ENCODE measurements around the gene CCDC27. TPM values are rescaled to one million over a fixed set of nuclear protein-coding genes. Genes with fewer than 3 reads are reported as not detected.

Gene CCDC27
- total RNA-seq, 1 experiment from 2014 or later, result not detected

- no peak for DNase-seq
- ChIA-PET POLR2A (no interaction called here), CTCF (no interaction called here)
- H3K36me3 ChIP-seq (ENCODE audit: control insufficient read depth, insufficient read depth, low read length), result no peaks in the 10 kb centered on the region
- Mint-ChIP-seq H3K4me3 (ENCODE audit: unreplicated experiment) (no peak overlapping the region), H3K36me3 (ENCODE audit: insufficient read depth, unreplicated experiment) (no peaks in the 10 kb centered on the region), H3K27me3 (ENCODE audit: insufficient read depth, unreplicated experiment) (peaks cover 26% of the 10 kb centered on the region), H3K9me3 (ENCODE audit: unreplicated experiment) (peaks cover 7% of the 10 kb centered on the region), H3K27ac (ENCODE audit: unreplicated experiment) (no peak overlapping the region), H3K4me1 (ENCODE audit: low read depth, unreplicated experiment) (peaks cover 6% of the 10 kb centered on the region)
- no peaks in the 10 kb centered on the region for H3K9me3 ChIP-seq
- no TSS peak for BruUV-seq (replicated peaks)
- intact Hi-C loops (cut with micrococcal nuclease; ENCODE audit: unreplicated experiment), result no loop called here
- no peak for TF ChIP-seq CTCF (IDR thresholded peaks at IDR 0.05; ENCODE audit: insufficient read depth in 1 of 2, low read depth in 1 of 2, low read length in 1 of 2, severe bottlenecking in 1 of 2, unreplicated experiment in 1 of 2)
- no peaks in the 10 kb centered on the region; the same call in 1 of the 2 replicates for H3K27me3 ChIP-seq (replicated peaks; ENCODE audit: control insufficient read depth, insufficient read depth, low read length)
- no peak overlapping the region for H3K4me3 ChIP-seq (ENCODE audit: low read depth, low read length)
- H3K4me1 ChIP-seq, result no peaks in the 10 kb centered on the region
These were observed 9.2 kb downstream of the CCDC27 start for GRCh38 chr1:3761296-3762010.

DNA sequence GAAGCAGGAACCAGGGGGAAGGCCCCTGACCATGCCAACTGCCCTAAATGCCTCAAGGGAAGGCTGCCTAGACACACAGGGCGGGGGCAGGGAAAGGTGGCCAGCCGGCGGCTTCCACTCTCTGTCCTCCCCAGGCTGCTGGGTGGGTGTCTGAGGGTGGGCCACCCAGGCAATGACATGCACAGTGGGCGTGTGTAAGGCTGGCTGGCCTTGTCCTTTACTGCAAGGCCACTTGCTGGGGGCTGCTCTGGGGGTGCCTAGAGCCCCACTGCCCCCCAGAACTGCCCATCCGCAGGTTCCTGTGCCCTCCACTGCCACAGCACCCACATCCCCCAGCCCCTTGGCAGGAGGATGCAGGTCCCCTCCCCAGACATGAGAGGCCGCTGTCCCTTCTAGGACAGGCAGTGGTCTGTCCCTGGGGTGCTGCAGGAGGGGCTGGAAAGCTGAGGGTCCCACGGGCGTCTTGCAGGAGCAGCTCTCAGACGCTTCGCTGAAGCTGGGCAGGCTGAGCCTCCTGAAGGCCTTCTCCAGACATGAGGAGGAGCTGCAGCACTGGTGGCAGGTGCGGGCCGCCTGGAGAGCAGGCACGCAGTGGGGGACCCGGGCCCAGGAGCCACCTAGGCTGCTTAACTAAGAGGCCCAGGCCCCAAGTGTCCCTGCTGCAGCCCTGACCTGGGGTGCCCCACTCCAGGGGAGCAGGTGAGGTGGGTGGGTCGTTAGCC is 10.1 kb downstream of the CCDC27 start:
- TF ChIP-seq CTCF (IDR thresholded peaks at IDR 0.05; ENCODE audit: insufficient read depth in 1 of 2, low read depth in 1 of 2, low read length in 1 of 2, severe bottlenecking in 1 of 2, unreplicated experiment in 1 of 2), result no peak
- Mint-ChIP-seq H3K4me1 (ENCODE audit: low read depth, unreplicated experiment) (peaks cover 6% of the 10 kb centered on the region), H3K9me3 (ENCODE audit: unreplicated experiment) (peaks cover 7% of the 10 kb centered on the region), H3K4me3 (ENCODE audit: unreplicated experiment) (no peak overlapping the region), H3K36me3 (ENCODE audit: insufficient read depth, unreplicated experiment) (no peaks in the 10 kb centered on the region), H3K27me3 (ENCODE audit: insufficient read depth, unreplicated experiment) (peaks cover 26% of the 10 kb centered on the region), H3K27ac (ENCODE audit: unreplicated experiment) (no peak overlapping the region)
- no TSS peak for BruUV-seq (replicated peaks)
- Histone ChIP-seq H3K27me3 (replicated peaks; ENCODE audit: control insufficient read depth, insufficient read depth, low read length) (no peaks in the 10 kb centered on the region), H3K9me3 (no peaks in the 10 kb centered on the region), H3K4me1 (no peaks in the 10 kb centered on the region), H3K36me3 (ENCODE audit: control insufficient read depth, insufficient read depth, low read length) (no peaks in the 10 kb centered on the region), H3K4me3 (ENCODE audit: low read depth, low read length) (no peak overlapping the region)
- intact Hi-C loops (cut with micrococcal nuclease; ENCODE audit: unreplicated experiment), result no loop called here
- POLR2A ChIA-PET, result no interaction called here
- CTCF ChIA-PET, result no interaction called here
- DNase-seq, result no peak

- Histone ChIP-seq H3K36me3 (ENCODE audit: control insufficient read depth, insufficient read depth, low read length) (no peaks in the 10 kb centered on the region), H3K9me3 (no peaks in the 10 kb centered on the region), H3K4me3 (ENCODE audit: low read depth, low read length) (no peak overlapping the region), H3K4me1 (no peaks in the 10 kb centered on the region), H3K27me3 (replicated peaks; ENCODE audit: control insufficient read depth, insufficient read depth, low read length) (no peaks in the 10 kb centered on the region)
- no peak overlapping the region for H3K4me3 Mint-ChIP-seq (ENCODE audit: unreplicated experiment)
- DNase-seq, result no peak
- no TSS peak for BruUV-seq (replicated peaks)
- intact Hi-C loops (cut with micrococcal nuclease; ENCODE audit: unreplicated experiment), result no loop called here
- H3K4me1 Mint-ChIP-seq (ENCODE audit: low read depth, unreplicated experiment), result peaks cover 6% of the 10 kb centered on the region
- peaks cover 26% of the 10 kb centered on the region for H3K27me3 Mint-ChIP-seq (ENCODE audit: insufficient read depth, unreplicated experiment)
- TF ChIP-seq CTCF (IDR thresholded peaks at IDR 0.05; ENCODE audit: insufficient read depth in 1 of 2, low read depth in 1 of 2, low read length in 1 of 2, severe bottlenecking in 1 of 2, unreplicated experiment in 1 of 2), result no peak
- no peak overlapping the region for H3K27ac Mint-ChIP-seq (ENCODE audit: unreplicated experiment)
- ChIA-PET POLR2A (no interaction called here), CTCF (no interaction called here)
- H3K36me3 Mint-ChIP-seq (ENCODE audit: insufficient read depth, unreplicated experiment), result no peaks in the 10 kb centered on the region
- peaks cover 7% of the 10 kb centered on the region for H3K9me3 Mint-ChIP-seq (ENCODE audit: unreplicated experiment)
These were observed 10.6 kb downstream of the CCDC27 start for GRCh38 chr1:3762873-3763228.

Measured in Caco-2 (cell line).